IPS-18c (cell line): ENCODE measurements around the gene CLDND1.

ENCODE experiments used
- H3K4me3 ChIP-seq: 2 replicates; pipeline ENCODE4 v1.7.0; 2013; ENCODE audit warnings: low read depth, mild to moderate bottlenecking, low read length, moderate library complexity; ENCODE audit not compliant: insufficient read depth
- H3K9me3 ChIP-seq: one replicate; pipeline ENCODE4 v1.6.1; 2013; ENCODE audit warnings: mild to moderate bottlenecking, low read length, moderate library complexity; ENCODE audit not compliant: control insufficient read depth, insufficient read depth

Gene CLDND1

GRCh38 chr3:98483626-98484025, 39.1 kb downstream of the CLDND1 start:
- Histone ChIP-seq H3K4me3 (no peak overlapping the region), H3K9me3 (no peaks in the 10 kb centered on the region)

GRCh38 chr3:98482717-98483482, 39.8 kb downstream of the CLDND1 start:
- Histone ChIP-seq H3K9me3 (no peaks in the 10 kb centered on the region), H3K4me3 (no peak overlapping the region)
